H9 (cell line): ENCODE results near the gene AURKA. TPM values are rescaled to one million over a fixed set of nuclear protein-coding genes. Genes with fewer than 3 reads are reported as not detected.

Experiments used
- DNase-seq: peaks from one replicate; pipeline ENCODE4 v3.0.0-alpha.2; 2017
- H2AFZ ChIP-seq: one replicate; pipeline ENCODE4 v1.6.1; 2013; ENCODE audit warnings: mild to moderate bottlenecking, low read length, control low read depth, moderate library complexity
- H2AK5ac ChIP-seq: 2 replicates; pipeline ENCODE4 v1.6.1; 2013; ENCODE audit warnings: low read length, control low read depth, mixed read lengths; ENCODE audit not compliant: insufficient read length
- H2BK120ac ChIP-seq: one replicate; pipeline ENCODE4 v1.6.1; 2013; ENCODE audit warnings: low read depth, mild to moderate bottlenecking, low read length, control low read depth, inconsistent platforms; ENCODE audit not compliant: poor library complexity, severe bottlenecking
- H2BK12ac ChIP-seq: 2 replicates; pipeline ENCODE4 v1.6.1; 2013; ENCODE audit warnings: low read length, control low read depth, mixed read lengths, low read depth; ENCODE audit not compliant: insufficient read length
- H2BK15ac ChIP-seq: 2 replicates; pipeline ENCODE4 v1.6.1; 2013; ENCODE audit warnings: low read depth, low read length, control low read depth
- H2BK20ac ChIP-seq: one replicate; pipeline ENCODE4 v1.6.1; 2013; ENCODE audit warnings: low read depth, mild to moderate bottlenecking, low read length, control low read depth, inconsistent platforms; ENCODE audit not compliant: poor library complexity, severe bottlenecking
- H2BK5ac ChIP-seq: 2 replicates; pipeline ENCODE4 v1.6.1; 2013; ENCODE audit warnings: low read length, control low read depth, mixed read lengths; ENCODE audit not compliant: insufficient read length
- H3K14ac ChIP-seq: 2 replicates; pipeline ENCODE4 v1.6.1; 2013; ENCODE audit warnings: low read length, control low read depth; ENCODE audit not compliant: insufficient read depth
- H3K18ac ChIP-seq: 2 replicates; pipeline ENCODE4 v1.6.1; 2013; ENCODE audit warnings: low read depth, mild to moderate bottlenecking, mixed read lengths, low read length, control low read depth; ENCODE audit not compliant: insufficient read length
- H3K23ac ChIP-seq: 2 replicates; pipeline ENCODE4 v1.6.1; 2013; ENCODE audit warnings: low read length, control low read depth, mixed read lengths, low read depth; ENCODE audit not compliant: insufficient read length
- H3K23me2 ChIP-seq: 2 replicates; pipeline ENCODE4 v1.6.1; 2013; ENCODE audit warnings: low read depth, mild to moderate bottlenecking, mixed read lengths, low read length, control low read depth; ENCODE audit not compliant: insufficient read length, poor library complexity, severe bottlenecking
- H3K27ac ChIP-seq: 2 replicates; pipeline ENCODE4 v1.5.1; 2013; ENCODE audit warnings: low read length, control low read depth, mixed read lengths, low read depth; ENCODE audit not compliant: insufficient read length
- H3K27me3 ChIP-seq: 2 replicates; pipeline ENCODE4 v1.6.1; 2013; ENCODE audit warnings: low read length, control low read depth, inconsistent platforms; ENCODE audit not compliant: insufficient read depth
- H3K4ac ChIP-seq: 2 replicates; pipeline ENCODE4 v1.6.1; 2013; ENCODE audit warnings: low read depth, mild to moderate bottlenecking, control low read depth, inconsistent platforms, low read length, moderate library complexity
- H3K4me1 ChIP-seq: 2 replicates; pipeline ENCODE4 v1.6.1; 2013; ENCODE audit warnings: low read length, control low read depth, inconsistent platforms; ENCODE audit not compliant: insufficient read depth
- H3K4me2 ChIP-seq: 2 replicates; pipeline ENCODE4 v1.6.1; 2013; ENCODE audit warnings: low read length, control low read depth, mixed read lengths; ENCODE audit not compliant: insufficient read length, insufficient read depth
- H3K56ac ChIP-seq: 2 replicates; pipeline ENCODE4 v1.6.1; 2013; ENCODE audit warnings: low read depth, mild to moderate bottlenecking, mixed read lengths, low read length, control low read depth; ENCODE audit not compliant: insufficient read length
- H3K79me1 ChIP-seq: 2 replicates; pipeline ENCODE4 v1.6.1; 2013; ENCODE audit warnings: low read depth, mild to moderate bottlenecking, moderate library complexity, low read length, control low read depth, inconsistent platforms; ENCODE audit not compliant: insufficient read depth, poor library complexity, severe bottlenecking
- H3K79me2 ChIP-seq: 2 replicates; pipeline ENCODE4 v1.6.1; 2013; ENCODE audit warnings: low read length, control low read depth, inconsistent platforms; ENCODE audit not compliant: insufficient read depth
- H3K9ac ChIP-seq: 2 replicates; pipeline ENCODE4 v1.6.1; 2013; ENCODE audit warnings: low read length, control low read depth, mixed read lengths; ENCODE audit not compliant: insufficient read length; ENCODE audit errors: extremely low read depth
- H3K9me3 ChIP-seq: one replicate; pipeline ENCODE4 v1.6.1; 2013; ENCODE audit warnings: low read depth, low read length, inconsistent platforms; ENCODE audit not compliant: control insufficient read depth
- H3T11ph ChIP-seq: one replicate; pipeline ENCODE4 v1.6.1; 2013; ENCODE audit warnings: mild to moderate bottlenecking, low read length, control low read depth, inconsistent platforms
- H4K20me1 ChIP-seq: one replicate; pipeline ENCODE4 v1.6.1; 2013; ENCODE audit not compliant: control insufficient read depth, insufficient read length, insufficient read depth
- H4K5ac ChIP-seq: 2 replicates; pipeline ENCODE4 v1.6.1; 2013; ENCODE audit warnings: low read depth, mild to moderate bottlenecking, mixed read lengths, low read length, control low read depth; ENCODE audit not compliant: insufficient read length
- H4K8ac ChIP-seq: replicated peaks from 2 replicates; pipeline ENCODE4 v1.6.1; 2013; ENCODE audit warnings: low read length, control low read depth, mixed read lengths, low read depth; ENCODE audit not compliant: insufficient read length
- H4K91ac ChIP-seq: 2 replicates; pipeline ENCODE4 v1.6.1; 2013; ENCODE audit warnings: low read depth, mild to moderate bottlenecking, moderate library complexity, mixed read lengths, low read length, control low read depth; ENCODE audit not compliant: insufficient read length
- H3K27ac Mint-ChIP-seq, 3 experiments: 2 replicates in 2 of 3; 3 replicates in 1 of 3; pipeline ENCODE4 v1.8.0; 2020 to 2021; ENCODE audit warnings: mixed read lengths in 3 of 3, mild to moderate bottlenecking in 1 of 3, moderate library complexity in 1 of 3
- H3K27me3 Mint-ChIP-seq: 2 replicates; pipeline ENCODE4 v1.8.0; 2021; ENCODE audit warnings: low read depth, mild to moderate bottlenecking, moderate library complexity, mixed read lengths
- H3K36me3 Mint-ChIP-seq, 3 experiments: 2 replicates in 2 of 3; 3 replicates in 1 of 3; pipeline ENCODE4 v1.8.0; 2020 to 2021; ENCODE audit warnings: low read depth in 3 of 3, mixed read lengths in 3 of 3; ENCODE audit not compliant: insufficient read depth in 1 of 3
- H3K4me1 Mint-ChIP-seq, 2 experiments: 2 replicates each; pipeline ENCODE4 v1.8.0; 2020; ENCODE audit warnings: mixed read lengths in 2 of 2
- H3K4me3 Mint-ChIP-seq, 2 experiments: 2 replicates in 1 of 2; 3 replicates in 1 of 2; pipeline ENCODE4 v1.8.0; 2020 to 2021; ENCODE audit warnings: mild to moderate bottlenecking in 2 of 2, mixed read lengths in 2 of 2, moderate library complexity in 1 of 2
- H3K9me3 Mint-ChIP-seq, 2 experiments: 2 replicates in 1 of 2; 3 replicates in 1 of 2; pipeline ENCODE4 v1.8.0; 2020; ENCODE audit warnings: mild to moderate bottlenecking in 2 of 2, mixed read lengths in 2 of 2, moderate library complexity in 1 of 2
- CTCF ChIP-seq: fragments of 200-600 bp; sonication (generic); conservative IDR thresholded peaks from 3 replicates; pipeline ENCODE4 v1.8.0; 2021; ENCODE audit warnings: antibody characterized with exemption, mild to moderate bottlenecking
- WGBS: extraction: QIAGEN DNeasy Blood & Tissue Kit; methylation state at CpG from one replicate; pipeline ENCODE4 v1.1.7; 2013; ENCODE audit warnings: missing lambda C conversion rate, low lambda C conversion rate, mixed read lengths; ENCODE audit not compliant: insufficient read length; ENCODE audit errors: extremely low coverage; 5-methylcytosine and 5-hydroxymethylcytosine counted together
- total RNA-seq: library from RNA; stranded (reverse); gene quantifications from 2 replicates; pipeline ENCODE4 v1.2.1, GENCODE V29; 2021

The AURKA gene
- total RNA-seq, 1 experiment from 2014 or later: 86.8 TPM

DNA sequence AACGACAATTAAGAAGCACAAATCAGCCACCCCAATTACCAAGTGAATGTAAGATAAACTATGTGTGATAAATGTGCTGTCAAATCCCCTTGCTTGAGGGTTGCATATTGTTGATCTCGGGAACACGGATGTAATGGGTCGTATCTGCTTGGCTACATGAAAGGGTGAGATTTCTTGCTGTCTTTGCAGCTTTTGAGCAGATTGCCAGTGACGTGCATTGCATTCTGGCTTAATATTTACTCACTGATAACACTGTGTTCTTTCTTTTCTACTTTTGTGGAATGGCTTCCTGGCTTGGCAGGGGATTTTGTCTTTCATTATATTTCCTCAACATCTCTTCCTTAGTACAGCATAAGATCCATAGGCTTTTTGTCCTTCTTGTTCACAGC is 43.7 kb downstream of the AURKA start:
- H3K27ac Mint-ChIP-seq: no peak overlapping the region
- no peak overlapping the region for H3K14ac ChIP-seq
- no peak overlapping the region for H4K8ac ChIP-seq
- H3K9ac ChIP-seq: no peak overlapping the region
- no peak overlapping the region for H3K23ac ChIP-seq
- H3K27me3 ChIP-seq: peaks cover 29% of the 10 kb centered on the region; the same call in 1 of the 2 replicates
- H4K20me1 ChIP-seq: no peaks in the 10 kb centered on the region
- H4K91ac ChIP-seq: no peak overlapping the region
- H3K4me1 Mint-ChIP-seq: peaks cover 24% of the 10 kb centered on the region in 2 experiments
- WGBS: no CpG with 5 or more reads among the region's 5 CpGs
- H3K27me3 Mint-ChIP-seq: peaks cover 90% of the 10 kb centered on the region
- H2BK15ac ChIP-seq: no peak overlapping the region
- no peak overlapping the region for H3T11ph ChIP-seq
- H2BK12ac ChIP-seq: no peak overlapping the region
- H3K18ac ChIP-seq: no peak overlapping the region
- no peaks in the 10 kb centered on the region for H3K79me2 ChIP-seq
- H3K23me2 ChIP-seq: peaks cover 3% of the 10 kb centered on the region
- no peak overlapping the region for H2BK20ac ChIP-seq
- H2AK5ac ChIP-seq: no peak overlapping the region
- H2BK120ac ChIP-seq: no peak overlapping the region
- H4K5ac ChIP-seq: no peak overlapping the region
- H3K9me3 ChIP-seq: no peaks in the 10 kb centered on the region
- no peak overlapping the region for H3K56ac ChIP-seq
- H3K9me3 Mint-ChIP-seq: peaks cover 3% of the 10 kb centered on the region in 2 experiments; a peak in 2 of 5 replicates
- H2BK5ac ChIP-seq: no peak overlapping the region
- H2AFZ ChIP-seq: no peak overlapping the region
- H3K4me3 Mint-ChIP-seq: peak overlapping the region in 1 of 2 experiments; percentile 69; a peak in 3 of 5 replicates
- DNase-seq: no peak
- H3K27ac ChIP-seq: no peak overlapping the region
- peaks cover 4% of the 10 kb centered on the region for H3K4me1 ChIP-seq
- no peaks in the 10 kb centered on the region; a peak in 2 of 7 replicates for H3K36me3 Mint-ChIP-seq
- peak overlapping the region; percentile 8 for H3K4me2 ChIP-seq
- no peak overlapping the region for H3K4ac ChIP-seq
- no peaks in the 10 kb centered on the region for H3K79me1 ChIP-seq
- no peak for TF ChIP-seq CTCF
